HL-60 (cell line): Measurements from ENCODE around the gene HOXC12.

Experiments used
- DNase-seq, 2 experiments: peaks; one replicate each; pipeline ENCODE4 v3.0.0-alpha.2; 2010 to 2020; ENCODE audit warnings: low read depth in 1 of 2, low spot score in 1 of 2
- H3K27ac ChIP-seq: fragments of 250-450 bp; sonication (Bioruptor Pico); replicated peaks from 2 replicates; pipeline ENCODE4 v1.5.1; 2020; ENCODE audit warnings: mild to moderate bottlenecking, moderate library complexity
- H3K27me3 ChIP-seq: fragments of 250-450 bp; sonication (Bioruptor Pico); 2 replicates; pipeline ENCODE4 v1.5.1; 2021; ENCODE audit warnings: mild to moderate bottlenecking, moderate library complexity; ENCODE audit not compliant: insufficient read depth, poor library complexity, severe bottlenecking
- H3K4me3 ChIP-seq: replicated peaks from 2 replicates; pipeline ENCODE4 v1.5.1; 2011; ENCODE audit warnings: mild to moderate bottlenecking, control low read depth, low read length; ENCODE audit not compliant: insufficient read depth
- CTCF ChIP-seq: IDR thresholded peaks from one replicate; pipeline ENCODE4 v1.5.1; 2011; ENCODE audit warnings: low read length, control low read depth, inconsistent platforms; ENCODE audit not compliant: insufficient read depth
- GABPA ChIP-seq: IDR thresholded peaks from 2 replicates; pipeline ENCODE4 v1.6.1; 2012; ENCODE audit warnings: low read depth
- POLR2AphosphoS5 ChIP-seq: IDR thresholded peaks from 2 replicates; pipeline ENCODE4 v1.6.1; 2012; ENCODE audit warnings: low read depth
- SPI1 ChIP-seq: IDR thresholded peaks from 2 replicates; pipeline ENCODE4 v1.6.1; 2012; ENCODE audit warnings: low read depth, mild to moderate bottlenecking, borderline replicate concordance
- long read RNA-seq: library from polyadenylated mRNA; unstranded; transcript quantifications from one replicate; pipeline ENCODE4 v2.0.0, GENCODE V29; 2020
- TF ChIP-seq, protein P1 (sequence below): IDR thresholded peaks from 2 replicates; pipeline ENCODE4 v1.6.1; 2012; ENCODE audit warnings: low read depth; ENCODE audit not compliant: insufficient replicate concordance

Gene HOXC12
- long read RNA-seq = 0 reads

- Histone ChIP-seq H3K27ac (no peak within 1 kb of the TSS), H3K4me3 (no peak within 1 kb of the TSS), H3K27me3 (peaks cover 95% of the 10 kb centered on the region)
- TF ChIP-seq CTCF (no peak), POLR2AphosphoS5 (no peak), GABPA (no peak), SPI1 (no peak)
- TF ChIP-seq, protein P1, sequence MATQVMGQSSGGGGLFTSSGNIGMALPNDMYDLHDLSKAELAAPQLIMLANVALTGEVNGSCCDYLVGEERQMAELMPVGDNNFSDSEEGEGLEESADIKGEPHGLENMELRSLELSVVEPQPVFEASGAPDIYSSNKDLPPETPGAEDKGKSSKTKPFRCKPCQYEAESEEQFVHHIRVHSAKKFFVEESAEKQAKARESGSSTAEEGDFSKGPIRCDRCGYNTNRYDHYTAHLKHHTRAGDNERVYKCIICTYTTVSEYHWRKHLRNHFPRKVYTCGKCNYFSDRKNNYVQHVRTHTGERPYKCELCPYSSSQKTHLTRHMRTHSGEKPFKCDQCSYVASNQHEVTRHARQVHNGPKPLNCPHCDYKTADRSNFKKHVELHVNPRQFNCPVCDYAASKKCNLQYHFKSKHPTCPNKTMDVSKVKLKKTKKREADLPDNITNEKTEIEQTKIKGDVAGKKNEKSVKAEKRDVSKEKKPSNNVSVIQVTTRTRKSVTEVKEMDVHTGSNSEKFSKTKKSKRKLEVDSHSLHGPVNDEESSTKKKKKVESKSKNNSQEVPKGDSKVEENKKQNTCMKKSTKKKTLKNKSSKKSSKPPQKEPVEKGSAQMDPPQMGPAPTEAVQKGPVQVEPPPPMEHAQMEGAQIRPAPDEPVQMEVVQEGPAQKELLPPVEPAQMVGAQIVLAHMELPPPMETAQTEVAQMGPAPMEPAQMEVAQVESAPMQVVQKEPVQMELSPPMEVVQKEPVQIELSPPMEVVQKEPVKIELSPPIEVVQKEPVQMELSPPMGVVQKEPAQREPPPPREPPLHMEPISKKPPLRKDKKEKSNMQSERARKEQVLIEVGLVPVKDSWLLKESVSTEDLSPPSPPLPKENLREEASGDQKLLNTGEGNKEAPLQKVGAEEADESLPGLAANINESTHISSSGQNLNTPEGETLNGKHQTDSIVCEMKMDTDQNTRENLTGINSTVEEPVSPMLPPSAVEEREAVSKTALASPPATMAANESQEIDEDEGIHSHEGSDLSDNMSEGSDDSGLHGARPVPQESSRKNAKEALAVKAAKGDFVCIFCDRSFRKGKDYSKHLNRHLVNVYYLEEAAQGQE = no peak
- DNase-seq = no peak
Observed at GRCh38 chr12:53954694-53955035, at the start of gene HOXC12. HOXC12 (plus strand) TSS chr12:53954903; CDS start chr12:53954930, 27 bp downstream.

GRCh38 chr12:53907103-53907502 is 47.6 kb upstream of the HOXC12 start:
- TF ChIP-seq CTCF = no peak
- TF ChIP-seq POLR2AphosphoS5 = no peak
- TF ChIP-seq, protein P1 = no peak
- TF ChIP-seq SPI1 = no peak
- TF ChIP-seq GABPA = no peak
- peaks cover 18% of the 10 kb centered on the region for H3K27me3 ChIP-seq

GRCh38 chr12:53916788-53917655 is 37.7 kb upstream of the HOXC12 start:
- TF ChIP-seq, protein P1 = no peak
- no peak for TF ChIP-seq GABPA
- H3K27ac ChIP-seq = no peak overlapping the region
- H3K4me3 ChIP-seq = no peak overlapping the region
- no peak for DNase-seq
- H3K27me3 ChIP-seq = peaks cover 30% of the 10 kb centered on the region

More at GRCh38 chr12:53907103-53907502, 47.6 kb upstream of the HOXC12 start:
- DNase-seq = no peak
- no peak overlapping the region for H3K27ac ChIP-seq
- H3K4me3 ChIP-seq = no peak overlapping the region
